T47D (cell line): Measurements from ENCODE around the gene TMEM245.
"Not testable (repeated sequence)": the region's sequence is repeated elsewhere in the genome, so short reads cannot be mapped to it uniquely, and the experiment has no call there.

Experiments used
- DNase-seq, 2 experiments: peaks; one replicate each; pipeline versions ENCODE4 v3.0.0 to v3.0.0-alpha.2; 2011 to 2012; ENCODE audit warnings: low read depth in 1 of 2, low spot score in 1 of 2
- JUND ChIP-seq: IDR thresholded peaks from 2 replicates; pipeline ENCODE4 v1.6.1; 2012; ENCODE audit warnings: low read depth
- in situ Hi-C: cut with HindIII; loops from 2 replicates; pipeline ENCODE4 v1.10.0; 2016; ENCODE audit warnings: low sequenced_read_pairs, low pct_unique_long_range_greater_than_20kb

Gene TMEM245

DNA sequence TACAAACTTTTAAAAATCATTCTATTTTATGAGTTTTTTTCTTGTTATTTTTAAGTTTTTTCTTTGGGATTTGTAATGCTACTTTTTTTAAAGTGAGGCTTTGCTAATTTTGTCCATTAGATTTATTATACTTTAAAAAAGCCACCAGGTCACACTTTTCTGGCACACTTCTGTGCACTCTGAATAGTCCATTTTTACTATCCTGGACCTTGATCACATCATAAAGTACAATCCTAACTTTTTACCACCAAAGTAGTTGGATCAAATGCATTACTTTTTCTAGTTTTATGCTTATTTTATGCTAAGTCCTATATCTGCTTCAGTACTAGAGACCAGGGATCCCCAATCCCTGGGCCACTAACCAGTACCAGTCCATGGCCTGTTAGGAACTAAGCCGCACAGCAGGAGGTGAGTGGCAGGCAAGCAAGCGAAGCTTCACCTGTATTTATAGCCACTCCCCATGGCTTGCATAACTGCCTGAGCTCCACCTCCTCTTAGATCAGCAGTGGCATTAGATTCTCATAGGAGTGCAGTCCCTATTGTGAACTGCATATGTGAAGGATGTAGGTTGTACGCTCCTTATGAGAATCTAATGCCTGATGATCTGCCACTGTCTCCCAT lies 31.3 kb upstream of the TMEM245 start:
- DNase-seq: peak in 1 of 2 experiments; percentile 83
- no peak for TF ChIP-seq JUND
- in situ Hi-C loops: no loop called here

GRCh38 chr9:109149722-109150121 lies 30.0 kb upstream of the TMEM245 start:
- in situ Hi-C loops: no loop called here
- no peak for DNase-seq
- TF ChIP-seq JUND: no peak

DNA sequence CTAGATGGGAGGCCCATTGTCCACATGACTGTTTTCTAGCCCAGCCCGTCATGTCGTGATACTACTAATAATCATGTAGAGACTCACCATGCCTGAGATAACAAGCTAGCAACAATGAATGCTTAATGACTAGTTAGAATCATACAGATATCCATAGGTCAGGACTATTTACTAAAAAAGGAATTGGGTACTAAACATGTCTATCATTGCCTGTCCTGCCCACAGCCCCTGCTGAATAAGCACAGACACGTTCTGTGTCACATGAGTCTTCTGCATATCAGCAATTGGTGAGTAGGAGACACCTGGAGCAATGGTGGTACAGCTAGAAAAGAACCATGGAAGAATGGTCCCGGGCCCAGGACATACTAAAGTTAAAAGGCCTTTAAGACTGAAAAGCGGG lies 29.3 kb upstream of the TMEM245 start:
- TF ChIP-seq JUND: no peak
- in situ Hi-C loops: no loop called here
- DNase-seq: no peak

DNA sequence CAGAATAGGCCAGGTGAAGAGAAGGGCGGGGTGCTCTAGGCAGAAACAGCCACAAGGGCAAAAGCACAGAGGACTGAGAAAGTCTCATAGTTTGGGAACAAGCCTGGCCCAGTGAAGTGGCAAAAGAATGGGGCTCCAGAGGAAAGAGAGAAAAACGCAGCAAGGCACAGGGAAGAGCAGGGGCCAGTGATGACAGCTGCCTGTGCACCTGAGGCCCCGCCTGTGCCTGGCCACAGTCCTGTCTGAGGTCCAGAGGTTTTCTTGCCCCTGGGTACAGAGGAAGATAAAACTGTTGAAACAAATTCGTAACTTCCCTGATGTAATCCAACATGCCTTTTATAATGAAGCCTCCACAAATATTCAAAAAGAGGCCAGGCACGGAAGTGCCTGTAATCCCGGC lies 25.3 kb upstream of the TMEM245 start:
- in situ Hi-C loops: no loop called here
- no peak for TF ChIP-seq JUND

GRCh38 chr9:109143881-109144562 lies 24.3 kb upstream of the TMEM245 start:
- in situ Hi-C loops: no loop called here
- DNase-seq: no peak
- TF ChIP-seq JUND: no peak

More for the DNA sequence above, 25.3 kb upstream of the TMEM245 start:
- peak in 1 of 2 experiments; percentile 9 for DNase-seq

DNA sequence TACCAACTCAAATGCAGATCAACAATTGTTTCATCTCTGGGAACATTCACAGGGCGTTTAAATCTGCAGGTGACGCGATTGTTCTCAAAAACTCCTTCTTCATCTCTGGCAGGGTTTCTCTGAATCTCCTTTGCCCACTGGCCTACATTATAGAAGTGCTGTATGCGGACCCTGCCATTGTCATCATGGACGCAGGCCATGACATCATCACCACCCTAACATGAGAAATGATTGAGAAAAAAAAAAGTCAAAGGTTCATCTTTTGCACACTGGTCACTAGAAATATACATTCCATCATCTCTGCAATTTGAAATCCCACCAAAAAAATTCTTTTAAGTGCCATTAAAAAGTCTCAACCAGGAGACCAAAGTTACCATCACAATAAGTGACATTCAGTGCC lies 21.6 kb upstream of the TMEM245 start:
- TF ChIP-seq JUND: no peak
- no peak for DNase-seq
- in situ Hi-C loops: no loop called here

- in situ Hi-C loops: no loop called here
- DNase-seq: no peak
- TF ChIP-seq JUND: no peak
Measured at GRCh38 chr9:109139851-109140250, 20.1 kb upstream of the TMEM245 start.

DNA sequence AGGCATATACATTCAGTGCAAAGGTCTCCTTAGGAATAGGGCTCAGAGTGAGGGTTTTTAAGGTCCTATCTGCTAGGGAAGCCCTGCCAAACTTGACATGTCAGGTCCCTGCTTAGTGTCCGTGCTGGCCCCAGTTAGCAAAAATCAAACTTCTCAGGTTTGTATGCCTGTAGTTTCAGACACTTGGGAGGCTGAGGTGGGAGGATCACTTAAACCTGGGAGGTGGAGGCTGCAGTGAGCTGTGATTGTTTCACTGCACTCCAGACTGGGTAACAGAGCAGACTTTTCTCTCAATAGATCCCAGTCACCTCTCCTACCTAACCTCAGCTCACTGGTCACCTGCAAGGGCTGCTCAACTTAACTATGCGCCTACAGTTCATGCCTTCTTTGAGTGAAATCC lies 18.7 kb upstream of the TMEM245 start:
- in situ Hi-C loops: no loop called here
- no peak for DNase-seq
- TF ChIP-seq JUND: no peak

- in situ Hi-C loops: no loop called here
Measured at GRCh38 chr9:109134167-109134578, 14.4 kb upstream of the TMEM245 start.

DNA sequence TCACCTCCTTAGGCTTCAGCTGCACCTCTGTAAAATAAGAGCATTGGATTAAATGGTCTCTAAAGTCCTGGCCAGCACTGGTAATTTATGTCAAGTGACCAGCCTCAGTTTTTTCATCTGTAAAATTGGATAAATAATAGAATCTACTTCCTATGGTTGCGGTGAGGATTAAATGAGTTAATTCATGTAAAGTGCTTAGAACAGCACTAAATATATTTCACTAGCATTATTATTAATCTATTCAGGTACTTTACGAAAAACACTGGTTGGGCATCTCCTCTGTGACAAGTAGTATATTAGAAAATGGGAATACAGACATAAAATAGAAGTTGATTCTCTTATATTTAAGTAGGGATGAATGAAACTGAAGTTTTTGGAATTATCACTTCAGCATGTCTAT lies 13.8 kb upstream of the TMEM245 start:
- TF ChIP-seq JUND: no peak
- in situ Hi-C loops: no loop called here
- no peak for DNase-seq

More at GRCh38 chr9:109134167-109134578, 14.4 kb upstream of the TMEM245 start:
- TF ChIP-seq JUND: no peak
- no peak for DNase-seq

DNA sequence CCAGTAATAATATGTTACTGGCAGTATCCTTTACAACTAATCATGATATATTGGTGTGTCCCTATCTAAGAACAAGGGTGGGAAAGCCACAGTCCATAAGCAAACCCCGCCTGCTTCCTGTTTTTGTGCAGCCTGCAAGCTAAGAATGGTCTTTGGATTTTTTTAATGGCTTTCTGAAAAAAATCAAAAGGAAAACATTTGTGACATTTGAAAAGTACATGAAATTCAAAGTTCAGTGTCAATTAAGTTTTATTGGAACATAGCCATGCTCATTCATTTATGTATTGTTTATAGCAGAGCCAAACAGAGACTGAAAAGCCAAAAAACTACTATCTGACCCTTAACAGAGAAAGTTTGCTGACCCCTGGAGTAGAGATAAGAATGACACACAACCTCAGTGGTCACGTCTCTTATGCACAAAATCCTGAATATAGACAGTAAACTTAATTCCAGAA lies 12.8 kb upstream of the TMEM245 start:
- no peak for DNase-seq
- no peak for TF ChIP-seq JUND
- in situ Hi-C loops: no loop called here

- TF ChIP-seq JUND: no peak
- in situ Hi-C loops: no loop called here
- no peak for DNase-seq
Measured at GRCh38 chr9:109129470-109130197, 9.9 kb upstream of the TMEM245 start.

DNA sequence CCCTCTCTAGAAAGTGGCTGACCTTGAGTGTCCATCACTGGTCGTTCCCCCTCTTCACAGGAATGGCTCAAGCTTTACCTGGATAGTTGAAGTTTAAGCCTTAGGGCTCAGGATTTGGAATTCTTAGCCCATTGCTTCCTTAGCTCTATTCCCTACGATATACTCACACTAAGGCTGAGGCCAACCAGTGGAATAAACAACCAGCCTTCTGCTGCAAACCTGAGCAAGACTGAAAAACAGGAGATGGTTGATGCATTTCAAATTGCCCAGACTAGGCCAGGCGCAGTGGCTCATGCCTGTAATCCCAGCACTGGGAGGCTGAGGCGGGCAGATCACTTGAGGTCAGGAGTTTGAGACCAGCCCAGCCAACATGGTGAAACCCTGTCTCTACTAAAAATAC lies 6.9 kb upstream of the TMEM245 start:
- in situ Hi-C loops, DNase-seq: not testable (repeated sequence)

DNA sequence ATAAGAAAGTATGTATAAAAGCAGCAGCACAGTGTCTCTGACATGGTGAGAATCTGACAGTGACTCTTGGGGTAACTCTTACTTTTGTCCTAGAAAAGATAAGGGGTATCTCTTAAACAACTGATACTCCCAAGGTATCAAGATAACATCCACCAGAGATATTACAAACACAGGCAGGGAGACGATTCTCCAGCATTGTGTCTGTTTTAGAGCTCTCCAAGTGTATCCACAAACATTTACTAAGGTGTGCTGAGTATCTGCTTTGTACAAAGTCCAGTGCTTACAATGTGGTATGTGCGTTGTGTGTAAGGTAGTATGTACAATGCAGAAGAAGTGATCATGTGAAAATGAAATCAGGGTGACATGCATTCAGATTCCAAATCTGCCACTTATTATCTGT lies 4.4 kb upstream of the TMEM245 start:
- in situ Hi-C loops: no loop called here
- DNase-seq: no peak
- TF ChIP-seq JUND: no peak
